K562 (cell line): ENCODE data around the gene PLOD1. TPM values are rescaled to one million over a fixed set of nuclear protein-coding genes. Genes with fewer than 3 reads are reported as not detected.
A peak's percentile ranks its signal among the peaks of the same experiment; 100 is the strongest.

Experiments used
- BCL6 ChIP-seq: fragments of 250-450 bp; sonication (Bioruptor Pico); IDR thresholded peaks from 2 replicates; pipeline ENCODE4 v1.4.0; 2020
- CLOCK ChIP-seq: fragments of 250-450 bp; sonication (Bioruptor Pico); IDR thresholded peaks from 2 replicates; pipeline ENCODE4 v1.4.0; 2020; ENCODE audit warnings: mild to moderate bottlenecking, moderate library complexity, borderline replicate concordance
- GABPB2 ChIP-seq: fragments of 250-450 bp; sonication (Bioruptor Pico); conservative IDR thresholded peaks from 2 replicates; pipeline ENCODE4 v1.5.1; 2021; ENCODE audit warnings: mild to moderate bottlenecking
- GTF2E2 ChIP-seq: fragments of 200-800 bp; sonication (Bioruptor generic); IDR thresholded peaks from 2 replicates; pipeline ENCODE4 v1.6.1; 2016; ENCODE audit warnings: missing genetic modification characterization, missing compliant biosample characterization
- HMGN3 ChIP-seq: IDR thresholded peaks from 2 replicates; pipeline ENCODE4 v1.6.1; 2011; ENCODE audit warnings: borderline replicate concordance, low read depth, mild to moderate bottlenecking, mixed read lengths, low read length; ENCODE audit not compliant: insufficient read length; ENCODE audit errors: extremely low read depth
- HNRNPK ChIP-seq: fragments of 200-400 bp; formaldehyde crosslinking; IDR thresholded peaks from one replicate; pipeline ENCODE4 v1.6.1; 2018; ENCODE audit warnings: mild to moderate bottlenecking, low read depth, low read length; ENCODE audit not compliant: poor library complexity, severe bottlenecking
- HNRNPLL ChIP-seq: fragments of 200-400 bp; formaldehyde crosslinking; IDR thresholded peaks from 2 replicates; pipeline ENCODE4 v1.6.1; 2017; ENCODE audit warnings: low read length, low read depth, mild to moderate bottlenecking; ENCODE audit not compliant: poor library complexity, severe bottlenecking
- KAT7 ChIP-seq: sonication (generic); formaldehyde crosslinking; IDR thresholded peaks from 2 replicates; pipeline ENCODE4 v1.8.0; 2022; ENCODE audit warnings: missing genetic modification reagents, mild to moderate bottlenecking, borderline replicate concordance
- KDM1A ChIP-seq, 2 experiments: fragments of 450-650 bp; IDR thresholded peaks; 2 replicates each; pipeline ENCODE4 v1.6.1; 2016; ENCODE audit warnings: mild to moderate bottlenecking in 2 of 2
- KDM5B ChIP-seq: fragments of 200-600 bp; sonication (generic); IDR thresholded peaks from 2 replicates; pipeline ENCODE4 v1.6.1; 2012; ENCODE audit warnings: low read depth, mild to moderate bottlenecking, moderate library complexity, low read length, control low read depth, inconsistent platforms; ENCODE audit not compliant: insufficient replicate concordance
- LEF1 ChIP-seq: fragments of 450-650 bp; IDR thresholded peaks from 2 replicates; pipeline ENCODE4 v1.6.1; 2016; ENCODE audit warnings: mild to moderate bottlenecking
- MIER1 ChIP-seq: fragments of 450-650 bp; IDR thresholded peaks from 2 replicates; pipeline ENCODE4 v1.6.1; 2016; ENCODE audit warnings: antibody characterized with exemption, mild to moderate bottlenecking, low read depth
- POLR2AphosphoS2 ChIP-seq: IDR thresholded peaks from 2 replicates; pipeline ENCODE4 v1.6.1; 2012; ENCODE audit warnings: low read length, improper control_type of control experiment
- SAFB ChIP-seq: fragments of 200-400 bp; formaldehyde crosslinking; IDR thresholded peaks from 2 replicates; pipeline ENCODE4 v1.6.1; 2017; ENCODE audit warnings: low read depth, low read length, borderline replicate concordance
- SMAD1 ChIP-seq: fragments of 150-350 bp; IDR thresholded peaks from 2 replicates; pipeline ENCODE4 v1.6.1; 2014; ENCODE audit warnings: low read length, low read depth; ENCODE audit not compliant: partially characterized antibody
- TCF7L2 ChIP-seq: fragments of 150-350 bp; IDR thresholded peaks from 2 replicates; pipeline ENCODE4 v1.6.1; 2016; ENCODE audit warnings: low read depth, mild to moderate bottlenecking, low read length, moderate library complexity
- TOE1 ChIP-seq, 2 experiments: fragments of 450-650 bp in 1 of 2; sonication (generic) in 1 of 2; formaldehyde crosslinking in 1 of 2; IDR thresholded peaks; 2 replicates each; pipeline versions ENCODE4 v1.7.1 to v1.8.0; 2016 to 2022; ENCODE audit warnings: borderline replicate concordance in 2 of 2, mild to moderate bottlenecking in 2 of 2, antibody characterized with exemption in 1 of 2, inconsistent platforms in 1 of 2, low read depth in 1 of 2, missing genetic modification reagents in 1 of 2, moderate library complexity in 1 of 2
- U2AF1 ChIP-seq: fragments of 200-400 bp; formaldehyde crosslinking; optimal IDR thresholded peaks from 2 replicates; pipeline ENCODE3; 2017; ENCODE audit warnings: mild to moderate bottlenecking, low read depth, low read length, moderate library complexity
- ZNF12 ChIP-seq: sonication (generic); formaldehyde crosslinking; IDR thresholded peaks from 2 replicates; pipeline ENCODE4 v1.4.0; 2020; ENCODE audit warnings: mild to moderate bottlenecking, missing genetic modification reagents
- polyA plus RNA-seq, 8 experiments: library from polyadenylated mRNA; depleted of rRNA in 4 of 8; stranded (reverse) in 5 of 8; unstranded in 3 of 8; fragments of >200 nt; fragmentation: Nextera tagmentation in 2 of 8; fragmentation: Illumina TruSeq in 1 of 8; extraction: Ambion mirVana in 2 of 8; extraction: Trizol in 1 of 8; gene quantifications; 2 replicates each; pipeline versions ENCODE4 v1.2.1 to v1.2.3, GENCODE V29; 2011 to 2014; ENCODE audit warnings: inconsistent platforms in 1 of 8, missing spikeins in 1 of 8
- total RNA-seq, 7 experiments: library from RNA; depleted of rRNA in 6 of 7; stranded (reverse); fragments of >200 nt in 6 of 7; fragmentation: Illumina TruSeq in 2 of 7; extraction: Trizol in 2 of 7; gene quantifications; 2 replicates each; pipeline versions ENCODE4 v1.2.1 to v1.2.3, GENCODE V29; 2011 to 2021; ENCODE audit warnings: low replicate concordance in 1 of 7
- TF ChIP-seq, protein P1 (sequence below): fragments of 200-400 bp; formaldehyde crosslinking; IDR thresholded peaks from 2 replicates; pipeline ENCODE4 v1.6.1; 2017; ENCODE audit warnings: mild to moderate bottlenecking, low read depth, low read length, moderate library complexity
- TF ChIP-seq, protein P2 (sequence below): sonication (generic); formaldehyde crosslinking; IDR thresholded peaks from 2 replicates; pipeline ENCODE4 v1.8.0; 2022; ENCODE audit warnings: mild to moderate bottlenecking, missing genetic modification reagents

PLOD1 gene
- total and polyA plus RNA-seq, 9 of the 15 experiments (the other 6 are each of a cell fraction or from before 2014, with no cell fraction given), result 16.6 to 90.8 (median 52.7) TPM

GRCh38 chr1:11934302-11935056, at the start of gene PLOD1 (continued):
- TF ChIP-seq SMAD1 (no peak), POLR2AphosphoS2 (no peak), TOE1 (IDR thresholded peaks at IDR 0.05; ENCODE audit: borderline replicate concordance) (peak; percentile 61; the same call in 1 of the 2 replicates), TOE1 (CRISPR knock-in tag; IDR thresholded peaks at IDR 0.05; ENCODE audit: borderline replicate concordance, low read depth) (peak; percentile 82; the same call in 1 of the 2 replicates), KDM5B (peak; percentile 94), GTF2E2 (tag) (peak; percentile 42; the same call in 1 of the 2 replicates), CLOCK (CRISPR knock-in tag) (no peak), U2AF1 (peak; percentile 59), BCL6 (CRISPR knock-in tag) (no peak), KDM1A (IDR thresholded peaks at IDR 0.05) (no peak), HNRNPK (peak; percentile 22), SAFB (peak; percentile 89), LEF1 (no peak), TCF7L2 (no peak), ZNF12 (CRISPR knock-in tag) (no peak), HNRNPLL (peak; percentile 82), KAT7 (peak; percentile 67), MIER1 (peak; percentile 7; the same call in 1 of the 2 replicates), GABPB2 (no peak), HMGN3 (peak; percentile 81)
- TF ChIP-seq, protein P1, sequence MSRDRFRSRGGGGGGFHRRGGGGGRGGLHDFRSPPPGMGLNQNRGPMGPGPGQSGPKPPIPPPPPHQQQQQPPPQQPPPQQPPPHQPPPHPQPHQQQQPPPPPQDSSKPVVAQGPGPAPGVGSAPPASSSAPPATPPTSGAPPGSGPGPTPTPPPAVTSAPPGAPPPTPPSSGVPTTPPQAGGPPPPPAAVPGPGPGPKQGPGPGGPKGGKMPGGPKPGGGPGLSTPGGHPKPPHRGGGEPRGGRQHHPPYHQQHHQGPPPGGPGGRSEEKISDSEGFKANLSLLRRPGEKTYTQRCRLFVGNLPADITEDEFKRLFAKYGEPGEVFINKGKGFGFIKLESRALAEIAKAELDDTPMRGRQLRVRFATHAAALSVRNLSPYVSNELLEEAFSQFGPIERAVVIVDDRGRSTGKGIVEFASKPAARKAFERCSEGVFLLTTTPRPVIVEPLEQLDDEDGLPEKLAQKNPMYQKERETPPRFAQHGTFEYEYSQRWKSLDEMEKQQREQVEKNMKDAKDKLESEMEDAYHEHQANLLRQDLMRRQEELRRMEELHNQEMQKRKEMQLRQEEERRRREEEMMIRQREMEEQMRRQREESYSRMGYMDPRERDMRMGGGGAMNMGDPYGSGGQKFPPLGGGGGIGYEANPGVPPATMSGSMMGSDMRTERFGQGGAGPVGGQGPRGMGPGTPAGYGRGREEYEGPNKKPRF, result no peak
- TF ChIP-seq, protein P2, sequence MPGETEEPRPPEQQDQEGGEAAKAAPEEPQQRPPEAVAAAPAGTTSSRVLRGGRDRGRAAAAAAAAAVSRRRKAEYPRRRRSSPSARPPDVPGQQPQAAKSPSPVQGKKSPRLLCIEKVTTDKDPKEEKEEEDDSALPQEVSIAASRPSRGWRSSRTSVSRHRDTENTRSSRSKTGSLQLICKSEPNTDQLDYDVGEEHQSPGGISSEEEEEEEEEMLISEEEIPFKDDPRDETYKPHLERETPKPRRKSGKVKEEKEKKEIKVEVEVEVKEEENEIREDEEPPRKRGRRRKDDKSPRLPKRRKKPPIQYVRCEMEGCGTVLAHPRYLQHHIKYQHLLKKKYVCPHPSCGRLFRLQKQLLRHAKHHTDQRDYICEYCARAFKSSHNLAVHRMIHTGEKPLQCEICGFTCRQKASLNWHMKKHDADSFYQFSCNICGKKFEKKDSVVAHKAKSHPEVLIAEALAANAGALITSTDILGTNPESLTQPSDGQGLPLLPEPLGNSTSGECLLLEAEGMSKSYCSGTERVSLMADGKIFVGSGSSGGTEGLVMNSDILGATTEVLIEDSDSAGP (CRISPR knock-in tag), result peak; percentile 38; the same call in 1 of the 2 replicates
